RWPE1 (cell line): ENCODE measurements around the gene KDR.

Experiments used
- CTCF ChIA-PET: fragments of 350-600 bp; sonication (Branson Sonifier 250); formaldehyde crosslinking; extraction: SDS; loops from one replicate; lab custom pipeline; 2021; lab: Yijun Ruan, JAX
- POLR2A ChIA-PET: fragments of 400-600 bp; formaldehyde crosslinking; extraction: SDS; loops from one replicate; lab custom pipeline; 2020; ENCODE audit warnings: antibody characterized with exemption; ENCODE audit not compliant: low non-redundant PET; lab: Yijun Ruan, JAX
- DNase-seq: peaks from one replicate; pipeline ENCODE4 v3.0.0; 2012; ENCODE audit warnings: low spot score
- H3K27ac ChIP-seq: fragments of 450-650 bp; 2 replicates; pipeline ENCODE4 v1.5.1; 2017
- TF ChIP-seq, protein P1 (sequence below): fragments of 450-650 bp; conservative IDR thresholded peaks from 2 replicates; pipeline ENCODE4 v1.5.1; 2017; ENCODE audit warnings: low read depth, mild to moderate bottlenecking

The KDR gene

DNA sequence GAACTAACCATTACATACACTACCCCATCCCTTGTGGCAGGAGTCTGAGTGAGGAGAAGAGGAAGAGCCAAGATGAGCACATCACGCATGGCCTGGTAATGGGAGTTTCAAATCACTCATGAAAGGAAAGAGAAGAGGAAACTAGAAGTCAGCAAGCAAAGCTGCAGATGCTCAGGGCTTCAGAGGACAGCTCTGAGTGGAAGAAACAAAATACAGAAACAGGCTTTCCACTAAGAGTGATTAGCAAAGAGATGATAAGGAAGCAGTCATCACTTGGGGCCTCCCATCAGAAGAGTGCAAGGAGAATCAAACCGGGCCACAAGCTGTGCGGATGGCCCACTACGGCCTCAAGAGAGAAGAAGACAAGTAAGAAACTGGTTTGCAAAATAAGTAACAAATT is 25.6 kb downstream of the KDR start:
- DNase-seq = no peak
- no peak overlapping the region for H3K27ac ChIP-seq
- ChIA-PET POLR2A (no interaction called here), CTCF (no interaction called here)
- TF ChIP-seq, protein P1, sequence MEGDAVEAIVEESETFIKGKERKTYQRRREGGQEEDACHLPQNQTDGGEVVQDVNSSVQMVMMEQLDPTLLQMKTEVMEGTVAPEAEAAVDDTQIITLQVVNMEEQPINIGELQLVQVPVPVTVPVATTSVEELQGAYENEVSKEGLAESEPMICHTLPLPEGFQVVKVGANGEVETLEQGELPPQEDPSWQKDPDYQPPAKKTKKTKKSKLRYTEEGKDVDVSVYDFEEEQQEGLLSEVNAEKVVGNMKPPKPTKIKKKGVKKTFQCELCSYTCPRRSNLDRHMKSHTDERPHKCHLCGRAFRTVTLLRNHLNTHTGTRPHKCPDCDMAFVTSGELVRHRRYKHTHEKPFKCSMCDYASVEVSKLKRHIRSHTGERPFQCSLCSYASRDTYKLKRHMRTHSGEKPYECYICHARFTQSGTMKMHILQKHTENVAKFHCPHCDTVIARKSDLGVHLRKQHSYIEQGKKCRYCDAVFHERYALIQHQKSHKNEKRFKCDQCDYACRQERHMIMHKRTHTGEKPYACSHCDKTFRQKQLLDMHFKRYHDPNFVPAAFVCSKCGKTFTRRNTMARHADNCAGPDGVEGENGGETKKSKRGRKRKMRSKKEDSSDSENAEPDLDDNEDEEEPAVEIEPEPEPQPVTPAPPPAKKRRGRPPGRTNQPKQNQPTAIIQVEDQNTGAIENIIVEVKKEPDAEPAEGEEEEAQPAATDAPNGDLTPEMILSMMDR = no peak

DNA sequence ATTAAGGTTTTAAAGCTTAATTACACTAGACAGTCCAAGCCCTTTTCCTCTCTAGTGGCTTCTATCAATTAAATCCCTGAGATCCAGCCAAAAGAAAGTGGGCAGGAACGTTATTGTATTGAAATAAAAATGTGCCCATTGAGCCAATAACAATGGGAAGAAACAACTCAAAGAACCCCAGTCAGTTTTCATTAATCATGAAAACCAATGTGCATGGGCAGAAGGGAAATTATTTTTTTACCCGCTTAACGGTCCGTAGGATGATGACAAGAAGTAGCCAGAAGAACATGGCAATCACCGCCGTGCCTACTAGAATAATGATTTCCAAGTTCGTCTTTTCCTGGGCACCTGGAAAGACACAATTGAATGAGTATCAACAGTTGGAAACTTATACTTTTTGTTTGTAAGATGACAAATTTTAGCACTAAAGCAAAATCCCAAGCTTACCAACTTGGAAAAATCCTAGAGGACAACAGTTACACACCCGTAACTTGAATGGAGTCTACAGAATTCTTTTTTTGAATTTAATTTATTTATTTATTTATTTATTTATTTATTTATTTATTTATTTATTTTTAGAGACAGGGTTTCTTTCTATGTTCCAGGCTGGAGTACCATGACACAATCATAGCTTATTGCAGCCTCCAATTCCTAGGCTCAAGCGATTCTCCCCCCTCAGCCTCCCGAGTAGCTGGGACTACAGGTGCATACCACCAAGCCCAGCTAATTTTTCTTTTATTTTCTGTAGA is 26.8 kb downstream of the KDR start:
- H3K27ac ChIP-seq = no peak overlapping the region
- ChIA-PET CTCF (no interaction called here), POLR2A (no interaction called here)
- TF ChIP-seq, protein P1 = no peak
- DNase-seq = no peak

DNA sequence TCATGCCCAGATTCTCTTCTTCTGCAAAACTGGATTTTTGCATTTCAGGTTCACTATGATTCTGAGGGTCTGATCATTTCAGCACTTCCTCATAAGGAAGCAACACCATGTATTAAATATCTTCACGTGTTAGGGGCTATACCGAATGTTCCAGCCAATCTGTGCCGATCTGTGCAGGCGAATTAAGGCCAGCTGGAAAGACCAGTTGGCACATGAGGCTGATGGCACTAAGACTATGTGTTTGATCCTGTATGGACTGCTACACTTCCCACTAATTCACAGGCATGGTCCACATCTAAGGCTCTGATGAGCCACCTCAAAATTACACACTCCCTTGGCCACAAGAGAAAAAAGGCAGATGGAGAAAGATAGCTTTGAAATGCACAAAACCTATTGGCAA is 28.8 kb downstream of the KDR start:
- CTCF ChIA-PET = no interaction called here
- no peak overlapping the region for H3K27ac ChIP-seq
- DNase-seq = no peak
- TF ChIP-seq, protein P1 = no peak
- POLR2A ChIA-PET = no interaction called here

DNA sequence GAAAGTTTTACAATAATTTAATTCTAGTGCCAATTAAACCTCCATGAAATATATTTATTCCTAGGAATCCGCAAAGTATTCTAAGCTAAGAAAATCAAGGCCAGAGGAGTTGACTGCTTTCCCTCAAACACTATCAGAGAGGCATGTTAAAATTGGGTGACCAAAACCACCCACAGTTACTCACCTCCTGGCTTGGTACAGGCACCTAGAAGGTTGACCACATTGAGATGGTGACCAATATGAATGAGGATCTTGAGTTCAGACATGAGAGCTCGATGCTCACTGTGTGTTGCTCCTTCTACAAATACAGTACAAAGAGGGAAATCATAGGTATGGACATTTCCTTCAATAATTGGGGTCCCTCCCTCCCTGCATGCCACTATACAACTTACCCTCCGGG is 29.4 kb downstream of the KDR start:
- no peak for DNase-seq
- H3K27ac ChIP-seq = no peak overlapping the region
- TF ChIP-seq, protein P1 = no peak
- ChIA-PET CTCF (interaction anchor here (0.7 kb wide), 1 partner anchor 20 kb away, joined by 3 read pairs; no protein-coding TSS in a partner anchor), POLR2A (no interaction called here)

DNA sequence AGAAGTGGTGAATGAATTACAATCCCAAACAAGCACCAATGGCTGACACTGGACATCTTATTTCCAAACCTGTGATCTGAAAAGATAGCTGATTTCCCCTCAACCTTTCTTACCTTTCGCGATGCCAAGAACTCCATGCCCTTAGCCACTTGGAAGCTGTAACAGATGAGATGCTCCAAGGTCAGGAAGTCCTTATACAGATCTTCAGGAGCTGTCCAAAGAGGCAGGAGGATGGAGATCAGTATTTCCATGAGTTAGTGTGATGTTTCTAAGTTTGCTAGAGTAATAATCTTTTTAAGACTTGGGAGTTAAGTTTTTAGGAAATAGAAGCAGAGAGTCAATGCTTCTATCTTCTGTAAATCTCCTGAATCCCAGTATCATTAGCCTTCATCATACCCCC is 32.9 kb downstream of the KDR start:
- no peak for DNase-seq
- ChIA-PET CTCF (no interaction called here), POLR2A (no interaction called here)
- TF ChIP-seq, protein P1 = no peak
- H3K27ac ChIP-seq = no peak overlapping the region

DNA sequence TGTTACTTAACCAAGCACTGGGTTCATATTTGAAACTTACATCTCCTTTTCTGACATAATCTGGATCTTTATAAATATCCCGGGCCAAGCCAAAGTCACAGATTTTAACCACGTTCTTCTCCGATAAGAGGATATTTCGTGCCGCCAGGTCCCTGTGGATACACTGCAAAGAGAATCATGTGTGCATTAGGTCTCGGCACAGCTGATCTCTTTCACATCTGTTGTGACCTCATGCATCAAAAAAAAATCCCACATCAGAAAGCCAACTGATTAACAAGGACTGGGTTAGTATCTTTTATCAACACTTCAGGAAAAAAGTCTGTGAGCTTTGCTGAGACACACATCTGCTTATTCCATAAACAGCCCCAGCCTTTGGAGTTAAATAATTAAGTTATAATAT is 35.5 kb downstream of the KDR start:
- no peak for DNase-seq
- POLR2A ChIA-PET = no interaction called here
- TF ChIP-seq, protein P1 = no peak
- CTCF ChIA-PET = interaction anchor here (0.6 kb wide), 1 partner anchor 109 kb away, joined by 3 read pairs; no protein-coding TSS in a partner anchor
- no peak overlapping the region for H3K27ac ChIP-seq
